Upper lobe of left lung (tissue), 4 donors: ENCODE data around the gene DPP4.

Experiments used
- POLR2A ChIP-seq, 4 donors: fragments of 450-650 bp; IDR thresholded peaks; one replicate each; pipeline ENCODE4 v1.5.1; 2016 to 2017; ENCODE audit warnings: antibody characterized with exemption in 4 of 4, mild to moderate bottlenecking in 2 of 4
- POLR2AphosphoS5 ChIP-seq, 2 donors: sonication (generic); formaldehyde crosslinking; IDR thresholded peaks; one replicate each; pipeline ENCODE4 v1.5.1; 2017; ENCODE audit warnings: antibody characterized with exemption in 2 of 2
- TF ChIP-seq, protein P1 (sequence below), 6 experiments: fragments of 450-650 bp in 4 of 6; fragments of 200-600 bp in 2 of 6; sonication (generic) in 2 of 6; IDR thresholded peaks; one replicate each; pipeline ENCODE4 v1.5.1; 2016 to 2019; ENCODE audit warnings: antibody characterized with exemption in 6 of 6

DNA sequence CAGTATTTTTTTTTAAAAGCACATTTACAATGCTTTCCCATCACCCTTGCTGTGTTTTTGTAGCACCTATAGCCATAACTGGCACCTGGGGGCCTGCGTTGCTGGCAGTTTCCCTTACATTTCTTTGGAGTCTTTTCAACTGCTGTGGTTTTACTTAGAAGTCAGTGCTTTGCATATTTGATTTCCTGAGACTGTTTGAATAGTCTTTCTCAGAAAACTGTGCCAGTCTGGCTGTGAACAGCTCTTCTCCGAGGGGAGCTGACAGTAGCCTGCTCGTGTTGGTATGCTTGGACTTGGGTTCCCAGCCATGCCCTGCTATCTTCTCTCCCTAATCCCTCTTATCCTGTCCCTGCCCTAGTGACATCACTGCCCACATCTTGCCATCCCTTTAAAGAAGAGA lies 81.5 kb downstream of the DPP4 start:
- TF ChIP-seq, protein P1, sequence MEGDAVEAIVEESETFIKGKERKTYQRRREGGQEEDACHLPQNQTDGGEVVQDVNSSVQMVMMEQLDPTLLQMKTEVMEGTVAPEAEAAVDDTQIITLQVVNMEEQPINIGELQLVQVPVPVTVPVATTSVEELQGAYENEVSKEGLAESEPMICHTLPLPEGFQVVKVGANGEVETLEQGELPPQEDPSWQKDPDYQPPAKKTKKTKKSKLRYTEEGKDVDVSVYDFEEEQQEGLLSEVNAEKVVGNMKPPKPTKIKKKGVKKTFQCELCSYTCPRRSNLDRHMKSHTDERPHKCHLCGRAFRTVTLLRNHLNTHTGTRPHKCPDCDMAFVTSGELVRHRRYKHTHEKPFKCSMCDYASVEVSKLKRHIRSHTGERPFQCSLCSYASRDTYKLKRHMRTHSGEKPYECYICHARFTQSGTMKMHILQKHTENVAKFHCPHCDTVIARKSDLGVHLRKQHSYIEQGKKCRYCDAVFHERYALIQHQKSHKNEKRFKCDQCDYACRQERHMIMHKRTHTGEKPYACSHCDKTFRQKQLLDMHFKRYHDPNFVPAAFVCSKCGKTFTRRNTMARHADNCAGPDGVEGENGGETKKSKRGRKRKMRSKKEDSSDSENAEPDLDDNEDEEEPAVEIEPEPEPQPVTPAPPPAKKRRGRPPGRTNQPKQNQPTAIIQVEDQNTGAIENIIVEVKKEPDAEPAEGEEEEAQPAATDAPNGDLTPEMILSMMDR (IDR thresholded peaks at IDR 0.05), result no peak
- no peak for TF ChIP-seq POLR2AphosphoS5 (IDR thresholded peaks at IDR 0.05)
- no peak for TF ChIP-seq POLR2A (IDR thresholded peaks at IDR 0.05)
